ENCODE results near the gene TNRC6B. TPM values are rescaled to one million over a fixed set of nuclear protein-coding genes. Genes with fewer than 3 reads are reported as not detected.
A peak's percentile ranks its signal among the peaks of the same experiment; 100 is the strongest.

TNRC6B gene
- total RNA-seq, 1 experiment from 2014 or later: 58.1 TPM

GRCh38 chr22:40261783-40262182 is 84.1 kb downstream of the TNRC6B start:
- Mint-ChIP-seq H3K9me3 (no peaks in the 10 kb centered on the region), H3K27ac (peak overlapping the region in 1 of 3 experiments; percentile 50; a peak in 1 of 7 replicates), H3K4me3 (no peak overlapping the region), H3K4me1 (peaks cover 6 to 11% of the 10 kb centered on the region in 2 experiments; a peak in 3 of 4 replicates), H3K27me3 (ENCODE audit: low read depth) (no peaks in the 10 kb centered on the region), H3K36me3 (ENCODE audit: insufficient read depth in 1 of 3, low read depth in 3 of 3) (peaks cover 36 to 64% (median 59%) of the 10 kb centered on the region in 3 experiments)
- Histone ChIP-seq H4K20me1 (ENCODE audit: control insufficient read depth, insufficient read depth, insufficient read length) (no peaks in the 10 kb centered on the region), H3K79me2 (ENCODE audit: insufficient read depth, low read length) (no peaks in the 10 kb centered on the region; the same call in 1 of the 2 replicates), H3K4me1 (ENCODE audit: insufficient read depth, low read length) (no peaks in the 10 kb centered on the region), H3K23ac (ENCODE audit: insufficient read length, low read depth, low read length) (no peak overlapping the region), H3K79me1 (ENCODE audit: insufficient read depth, low read depth, low read length, poor library complexity, severe bottlenecking) (no peaks in the 10 kb centered on the region), H3K9me3 (ENCODE audit: control insufficient read depth, low read depth, low read length) (no peaks in the 10 kb centered on the region), H3T11ph (ENCODE audit: low read length) (no peak overlapping the region), H4K8ac (replicated peaks; ENCODE audit: insufficient read length, low read depth, low read length) (no peak overlapping the region), H2BK15ac (ENCODE audit: low read depth, low read length) (no peak overlapping the region), H2BK5ac (ENCODE audit: insufficient read length, low read length) (no peak overlapping the region), H3K18ac (ENCODE audit: insufficient read length, low read depth, low read length) (no peak overlapping the region), H2AK5ac (ENCODE audit: insufficient read length, low read length) (no peak overlapping the region), H3K4ac (ENCODE audit: low read depth, low read length) (no peak overlapping the region), H2BK120ac (ENCODE audit: low read depth, low read length, poor library complexity, severe bottlenecking) (no peak overlapping the region), H3K56ac (ENCODE audit: insufficient read length, low read depth, low read length) (no peak overlapping the region), H3K4me2 (ENCODE audit: insufficient read depth, insufficient read length, low read length) (no peak overlapping the region), H3K14ac (ENCODE audit: insufficient read depth, low read length) (no peak overlapping the region; the same call in 1 of the 2 replicates), H2AFZ (ENCODE audit: low read length) (no peak overlapping the region), H3K27ac (ENCODE audit: insufficient read length, low read depth, low read length) (no peak overlapping the region), H2BK20ac (ENCODE audit: low read depth, low read length, poor library complexity, severe bottlenecking) (no peak overlapping the region), H4K91ac (ENCODE audit: insufficient read length, low read depth, low read length) (no peak overlapping the region), H4K5ac (ENCODE audit: insufficient read length, low read depth, low read length) (no peak overlapping the region), H3K27me3 (ENCODE audit: insufficient read depth, low read length) (no peaks in the 10 kb centered on the region), H3K23me2 (ENCODE audit: insufficient read length, low read depth, low read length, poor library complexity, severe bottlenecking) (no peaks in the 10 kb centered on the region), H2BK12ac (ENCODE audit: insufficient read length, low read depth, low read length) (no peak overlapping the region), H3K9ac (ENCODE audit: extremely low read depth, insufficient read length, low read length) (no peak overlapping the region)
- WGBS (ENCODE audit: extremely low coverage, insufficient read length, low lambda C conversion rate): no CpG with 5 or more reads among the region's 21 CpGs
- no peak for DNase-seq
- no peak for TF ChIP-seq CTCF (conservative IDR thresholded peaks at IDR 0.05)

Measured in H9 (cell line).